ENCODE results near the gene RNF223.

DNA sequence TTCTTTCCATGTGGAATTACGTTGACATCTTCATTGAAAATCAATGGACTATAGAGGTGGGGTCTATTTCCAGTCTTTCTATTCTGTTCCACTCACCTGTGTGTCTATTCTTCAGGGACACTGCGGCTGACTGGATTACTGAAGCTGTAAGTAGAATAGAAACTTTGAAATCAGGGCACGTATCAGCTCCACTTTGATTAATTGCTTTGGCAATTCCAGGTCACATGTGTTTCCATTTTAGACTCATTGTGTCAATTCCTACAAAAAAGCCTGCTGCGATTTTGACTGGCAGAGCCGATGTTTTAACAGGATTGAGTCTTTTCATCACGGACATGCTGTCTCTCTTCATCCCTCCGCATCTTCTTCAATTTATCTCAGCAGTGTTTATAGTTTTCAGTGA, 20.9 kb upstream of the RNF223 start:
- TF ChIP-seq, protein P1, sequence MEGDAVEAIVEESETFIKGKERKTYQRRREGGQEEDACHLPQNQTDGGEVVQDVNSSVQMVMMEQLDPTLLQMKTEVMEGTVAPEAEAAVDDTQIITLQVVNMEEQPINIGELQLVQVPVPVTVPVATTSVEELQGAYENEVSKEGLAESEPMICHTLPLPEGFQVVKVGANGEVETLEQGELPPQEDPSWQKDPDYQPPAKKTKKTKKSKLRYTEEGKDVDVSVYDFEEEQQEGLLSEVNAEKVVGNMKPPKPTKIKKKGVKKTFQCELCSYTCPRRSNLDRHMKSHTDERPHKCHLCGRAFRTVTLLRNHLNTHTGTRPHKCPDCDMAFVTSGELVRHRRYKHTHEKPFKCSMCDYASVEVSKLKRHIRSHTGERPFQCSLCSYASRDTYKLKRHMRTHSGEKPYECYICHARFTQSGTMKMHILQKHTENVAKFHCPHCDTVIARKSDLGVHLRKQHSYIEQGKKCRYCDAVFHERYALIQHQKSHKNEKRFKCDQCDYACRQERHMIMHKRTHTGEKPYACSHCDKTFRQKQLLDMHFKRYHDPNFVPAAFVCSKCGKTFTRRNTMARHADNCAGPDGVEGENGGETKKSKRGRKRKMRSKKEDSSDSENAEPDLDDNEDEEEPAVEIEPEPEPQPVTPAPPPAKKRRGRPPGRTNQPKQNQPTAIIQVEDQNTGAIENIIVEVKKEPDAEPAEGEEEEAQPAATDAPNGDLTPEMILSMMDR (IDR thresholded peaks at IDR 0.05): no peak
- no peak for TF ChIP-seq POLR2A (IDR thresholded peaks at IDR 0.05)
